ENCODE results near the gene NIPAL1. TPM values are rescaled to one million over a fixed set of nuclear protein-coding genes. Genes with fewer than 3 reads are reported as not detected.

The NIPAL1 gene
- total and polyA plus RNA-seq, 11 donors = 0.05 to 0.92 (median 0.31) TPM; not detected in 2

- Histone ChIP-seq H3K27ac (peak overlapping the region in 2 of 12 donors; percentile 15 to 26), H3K36me3 (no peaks in the 10 kb centered on the region), H3K4me1 (peaks cover 0 to 18% (median 8%) of the 10 kb centered on the region in 12 donors), H3K4me3 (peak overlapping the region in 1 of 12 donors; percentile 17), H3K27me3 (peaks cover 0 to 26% (median 8%) of the 10 kb centered on the region in 9 donors), H3K9me3 (peaks cover 0 to 12% (median 6%) of the 10 kb centered on the region in 12 donors)
- intact Hi-C loops (cut with DNase I) = no loop called here
- TF ChIP-seq CTCF (IDR thresholded peaks at IDR 0.05) (no peak), POLR2A (IDR thresholded peaks at IDR 0.05) (no peak)
- DNase-seq (peak in 1 of 5 donors; percentile 11), ATAC-seq (no peak)
- WGBS, 4 donors = 36 to 62% (median 54%) methylated on average over 3 of the region's 3 CpGs
Measured at GRCh38 chr4:48012824-48013223, 3.7 kb upstream of the NIPAL1 start.

- intact Hi-C loops (cut with DNase I) = loop anchor here in 4 of 10 donors (5.0 kb wide), 1 partner anchor 72 kb away; no protein-coding TSS in a partner anchor
- 89 to 96% (median 94%) methylated on average over 4 of the region's 4 CpGs for WGBS, 4 donors
Measured at GRCh38 chr4:48015216-48015615, 1.4 kb upstream of the NIPAL1 start.

GRCh38 chr4:48015678-48016077 lies 894 bp upstream of the NIPAL1 start:
- H3K9me3 ChIP-seq = no peaks in the 10 kb centered on the region
- H3K4me3 ChIP-seq = peak overlapping the region in 5 of 12 donors; percentile 39 to 77 (median 68)
- no peak for ATAC-seq
- H3K4me1 ChIP-seq = peaks cover 0 to 18% (median 8%) of the 10 kb centered on the region in 12 donors
- no peaks in the 10 kb centered on the region for H3K36me3 ChIP-seq
- no peak for DNase-seq
- no peak overlapping the region for H3K27ac ChIP-seq
- intact Hi-C loops (cut with DNase I) = loop anchor here in 4 of 10 donors (5.0 kb wide), 1 partner anchor 72 kb away; no protein-coding TSS in a partner anchor
- WGBS, 4 donors = 87 to 92% (median 88%) methylated on average over 5 of the region's 5 CpGs
- TF ChIP-seq POLR2A (IDR thresholded peaks at IDR 0.05) (no peak), CTCF (IDR thresholded peaks at IDR 0.05) (no peak)
- peaks cover 0 to 36% (median 8%) of the 10 kb centered on the region in 9 donors for H3K27me3 ChIP-seq

More at GRCh38 chr4:48015216-48015615, 1.4 kb upstream of the NIPAL1 start:
- Histone ChIP-seq H3K36me3 (no peaks in the 10 kb centered on the region), H3K27ac (no peak overlapping the region), H3K9me3 (no peaks in the 10 kb centered on the region), H3K27me3 (peaks cover 0 to 36% (median 8%) of the 10 kb centered on the region in 9 donors), H3K4me1 (peaks cover 0 to 18% (median 8%) of the 10 kb centered on the region in 12 donors), H3K4me3 (no peak overlapping the region)
- ATAC-seq = no peak
- TF ChIP-seq CTCF (IDR thresholded peaks at IDR 0.05) (no peak), POLR2A (IDR thresholded peaks at IDR 0.05) (no peak)
- DNase-seq = no peak

- peak overlapping the region; percentile 39 to 85 (median 66) for H3K4me3 ChIP-seq
- H3K9me3 ChIP-seq = no peaks in the 10 kb centered on the region
- H3K36me3 ChIP-seq = no peaks in the 10 kb centered on the region
- TF ChIP-seq CTCF (IDR thresholded peaks at IDR 0.05) = no peak
- no peak for TF ChIP-seq POLR2A (IDR thresholded peaks at IDR 0.05)
- H3K27me3 ChIP-seq = peaks cover 0 to 36% (median 8%) of the 10 kb centered on the region in 9 donors
- DNase-seq (peak; percentile 18 to 64 (median 46)), ATAC-seq (peak; percentile 13 to 77 (median 52))
- H3K4me1 ChIP-seq = peaks cover 0 to 18% (median 8%) of the 10 kb centered on the region in 12 donors
- intact Hi-C loops (cut with DNase I) = loop anchor here in 4 of 10 donors (5.0 kb wide), 1 partner anchor 70 kb away; no protein-coding TSS in a partner anchor
- 1% methylated on average over 21 to 35 of the region's 35 CpGs for WGBS, 4 donors
- peak overlapping the region in 3 of 12 donors; percentile 49 to 64 (median 59) for H3K27ac ChIP-seq
Measured at GRCh38 chr4:48017108-48017571, 568 bp downstream of the NIPAL1 start.
